Psoas muscle (tissue), 8 donors: ENCODE results near the gene FNDC4. TPM values are rescaled to one million over a fixed set of nuclear protein-coding genes. Genes with fewer than 3 reads are reported as not detected.
A peak's percentile ranks its signal among the peaks of the same experiment; 100 is the strongest.
"Not testable (repeated sequence)": the region's sequence is repeated elsewhere in the genome, so short reads cannot be mapped to it uniquely, and the experiment has no call there.

ENCODE experiments used
- ATAC-seq, 4 donors: fragments of 200-7000 bp; cut with Tn5 transposase; one replicate each; pipeline ENCODE4 v1.9.1; 2020; ENCODE audit warnings: moderate library complexity in 3 of 4, mild to moderate bottlenecking in 2 of 4
- DNase-seq, 2 donors: peaks; one replicate each; pipeline ENCODE4 v3.0.0-alpha.2; 2020
- H3K27ac ChIP-seq: fragments of 200-600 bp; one replicate; pipeline ENCODE4 v1.8.0; 2022
- H3K27me3 ChIP-seq, 3 donors: fragments of 200-600 bp in 1 of 3; one replicate each; pipeline versions ENCODE4 v1.6.1 to v1.8.0; 2013 to 2022; ENCODE audit warnings: low read length in 2 of 3, mild to moderate bottlenecking in 2 of 3, moderate library complexity in 1 of 3; ENCODE audit not compliant: insufficient read depth in 3 of 3
- H3K36me3 ChIP-seq, 2 donors: fragments of 200-600 bp in 1 of 2; one replicate each; pipeline versions ENCODE4 v1.6.1 to v1.8.0; 2013 to 2022; ENCODE audit warnings: low read depth in 1 of 2, mild to moderate bottlenecking in 1 of 2, moderate library complexity in 1 of 2; ENCODE audit not compliant: insufficient read depth in 1 of 2
- H3K4me1 ChIP-seq: fragments of 200-600 bp; one replicate; pipeline ENCODE4 v1.8.0; 2022
- H3K4me3 ChIP-seq: fragments of 200-600 bp; one replicate; pipeline ENCODE4 v1.8.0; 2022; ENCODE audit warnings: mild to moderate bottlenecking
- H3K9me3 ChIP-seq: fragments of 200-600 bp; one replicate; pipeline ENCODE4 v1.8.0; 2022
- WGBS, 3 donors: extraction: QIAGEN DNeasy Blood & Tissue Kit; methylation state at CpG; one replicate each; pipeline versions ENCODE4 v1.1.6 to v1.1.7; 2013; 5-methylcytosine and 5-hydroxymethylcytosine counted together
- intact Hi-C, 2 donors: fragments of 100-400 bp; cut with DNase I; formaldehyde crosslinking; loops; one replicate each; pipeline versions ENCODE4 v1.11.0 to v1.14.2; 2022
- long read RNA-seq, 2 donors: library from polyadenylated mRNA; unstranded; transcript quantifications; one replicate each; pipeline ENCODE4 v2.0.0, GENCODE V29; 2021
- polyA plus RNA-seq, 3 donors: library from polyadenylated mRNA; stranded (reverse); fragments of 200-250 nt; gene quantifications; one replicate each; pipeline ENCODE4 v1.2.3, GENCODE V29; 2013
- total RNA-seq, 4 donors: library from RNA; stranded (reverse); fragmentation: NEBNext Ultra II Directional in 2 of 4; extraction: Animal tissue kit (Norgen Biotek cat#: 25700) in 2 of 4; gene quantifications; one replicate each; pipeline versions ENCODE4 v1.2.1 to v1.2.4, GENCODE V29; 2021 to 2023
- TF ChIP-seq, protein P1 (sequence below): fragments of 200-600 bp; IDR thresholded peaks from one replicate; pipeline ENCODE4 v1.8.0; 2022; ENCODE audit warnings: antibody characterized with exemption
- donor health status: healthy with polysubstance abuse.
- donor health status: DM: no; HTN: no; CAD: no; lungs with moderate emphysema.
- donor health status: Bipolar disorder and iron deficiency.
- donor health status: healthy.
- donor health status: DM: yes; HTN: yes; CAD: no.
- donor health status: DM: no; HTN: no; CAD: no.
- donor health status: DM: no; HTN: no; CAD: no.
- donor health status: DM: yes; HTN: yes; CAD: no.

FNDC4 gene, protein sequence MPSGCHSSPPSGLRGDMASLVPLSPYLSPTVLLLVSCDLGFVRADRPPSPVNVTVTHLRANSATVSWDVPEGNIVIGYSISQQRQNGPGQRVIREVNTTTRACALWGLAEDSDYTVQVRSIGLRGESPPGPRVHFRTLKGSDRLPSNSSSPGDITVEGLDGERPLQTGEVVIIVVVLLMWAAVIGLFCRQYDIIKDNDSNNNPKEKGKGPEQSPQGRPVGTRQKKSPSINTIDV
- total RNA-seq, result 10 to 100 TPM in 1 of 4 donors, 1 to 10 TPM in 3; 1.9 to 38.1 (median 3.0) TPM
- 10 to 100 TPM in 2 of 3 donors, 1 to 10 TPM in 1; 1.7 to 23.2 (median 10.9) TPM for polyA plus RNA-seq
- long read RNA-seq, donor 1, partial matches to known transcripts, result 0 of 3 reads
- long read RNA-seq, donor 1, other reads (novel, unspliced or antisense), result 0 of 3 reads
- long read RNA-seq, donor 2, partial matches to known transcripts, result 3 of 8 reads
- long read RNA-seq, donor 2, other reads (novel, unspliced or antisense), result 2 of 8 reads

DNA sequence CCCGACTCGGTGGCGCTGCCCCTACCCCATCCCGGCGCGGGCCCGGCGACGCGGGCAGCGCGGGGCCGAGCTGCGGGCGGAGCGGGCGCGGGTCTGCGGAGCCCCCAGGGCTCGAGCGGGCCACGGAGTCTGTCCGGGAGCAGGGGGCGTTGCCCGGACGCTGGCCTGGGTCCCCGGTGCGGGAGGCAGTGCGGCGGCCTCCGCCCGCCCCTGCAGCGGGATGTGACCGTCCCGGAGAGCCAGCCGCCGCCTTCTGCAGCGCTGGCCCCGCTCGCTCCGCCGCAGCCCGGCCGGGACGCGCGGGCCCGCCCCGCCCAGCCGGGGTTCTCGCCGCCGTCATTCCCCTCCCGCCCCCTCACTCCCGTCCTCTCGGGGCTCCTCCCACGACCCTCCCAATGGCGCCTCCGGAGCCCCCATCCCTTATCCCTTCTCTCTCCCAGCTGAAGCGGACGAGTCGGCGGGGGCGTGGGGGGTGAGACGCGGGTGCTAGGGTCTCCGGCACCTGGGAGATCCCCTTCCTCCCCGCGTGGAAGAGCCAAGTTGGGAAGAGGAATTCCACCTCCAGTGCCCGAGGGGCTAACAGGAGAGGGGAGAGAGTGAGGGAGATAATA lies at the start of gene FNDC4:
TSS of gene FNDC4 (minus strand) at position 257 of the 611 bp plus-strand sequence. CDS start 521 bp downstream, outside the sequence.
- TF ChIP-seq, protein P1, sequence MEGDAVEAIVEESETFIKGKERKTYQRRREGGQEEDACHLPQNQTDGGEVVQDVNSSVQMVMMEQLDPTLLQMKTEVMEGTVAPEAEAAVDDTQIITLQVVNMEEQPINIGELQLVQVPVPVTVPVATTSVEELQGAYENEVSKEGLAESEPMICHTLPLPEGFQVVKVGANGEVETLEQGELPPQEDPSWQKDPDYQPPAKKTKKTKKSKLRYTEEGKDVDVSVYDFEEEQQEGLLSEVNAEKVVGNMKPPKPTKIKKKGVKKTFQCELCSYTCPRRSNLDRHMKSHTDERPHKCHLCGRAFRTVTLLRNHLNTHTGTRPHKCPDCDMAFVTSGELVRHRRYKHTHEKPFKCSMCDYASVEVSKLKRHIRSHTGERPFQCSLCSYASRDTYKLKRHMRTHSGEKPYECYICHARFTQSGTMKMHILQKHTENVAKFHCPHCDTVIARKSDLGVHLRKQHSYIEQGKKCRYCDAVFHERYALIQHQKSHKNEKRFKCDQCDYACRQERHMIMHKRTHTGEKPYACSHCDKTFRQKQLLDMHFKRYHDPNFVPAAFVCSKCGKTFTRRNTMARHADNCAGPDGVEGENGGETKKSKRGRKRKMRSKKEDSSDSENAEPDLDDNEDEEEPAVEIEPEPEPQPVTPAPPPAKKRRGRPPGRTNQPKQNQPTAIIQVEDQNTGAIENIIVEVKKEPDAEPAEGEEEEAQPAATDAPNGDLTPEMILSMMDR, result no peak
- Histone ChIP-seq H3K4me1 (peaks cover 7% of the 10 kb centered on the region), H3K4me3 (peak within 1 kb of the TSS; percentile 70), H3K27me3 (peaks cover 0 to 37% (median 7%) of the 10 kb centered on the region in 3 donors), H3K36me3 (no peaks in the 10 kb centered on the region), H3K9me3 (no peaks in the 10 kb centered on the region), H3K27ac (no peak within 1 kb of the TSS)
- intact Hi-C loops, result loop anchor here (5.0 to 10.0 kb wide), 2 partner anchors 130 to 132 kb away; partner anchors contain the start of genes CCDC121 (in 2 of the 2) and GPN1 (in 2 of the 2)
- WGBS, 3 donors, result 0 to 1% (median 0%) methylated on average over 25 to 70 of the region's 70 CpGs
- ATAC-seq (peak; percentile 18 to 52 (median 42)), DNase-seq (peak; percentile 43 to 54)

DNA sequence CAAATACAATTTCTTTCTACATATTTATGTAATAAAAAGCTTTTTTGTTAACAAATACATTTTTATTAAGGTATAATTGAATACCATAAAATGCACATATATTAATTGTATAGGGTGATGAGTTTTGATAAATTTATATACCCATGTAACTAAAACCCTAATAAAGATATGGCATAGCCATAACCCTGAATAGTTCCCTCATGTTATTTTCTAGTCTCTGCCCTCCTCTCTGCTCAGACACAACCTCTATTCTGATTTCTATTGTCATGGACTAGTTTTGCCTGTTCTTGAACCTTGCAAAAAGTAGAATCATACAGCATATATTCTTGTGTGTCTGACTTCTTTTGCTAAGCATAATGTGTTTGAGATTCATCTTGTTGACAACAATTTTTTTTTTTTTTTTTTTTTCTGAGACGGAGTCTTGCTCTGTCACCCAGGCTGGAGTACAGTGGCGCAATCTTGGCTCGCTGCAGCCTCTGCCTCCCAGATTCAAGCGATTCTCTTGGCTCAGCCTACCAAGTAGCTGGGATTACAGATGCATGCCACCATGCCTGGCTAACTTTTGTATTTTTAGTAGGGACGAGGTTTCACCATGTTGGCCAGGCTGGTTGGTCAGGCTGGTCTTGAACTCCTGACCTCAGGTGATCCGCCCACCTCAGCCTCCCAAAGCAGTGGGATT lies 49.3 kb upstream of the FNDC4 start:
- Histone ChIP-seq H3K4me1 (no peaks in the 10 kb centered on the region), H3K27ac (no peak overlapping the region), H3K4me3 (no peak overlapping the region), H3K27me3 (no peaks in the 10 kb centered on the region), H3K36me3 (no peaks in the 10 kb centered on the region), H3K9me3 (no peaks in the 10 kb centered on the region)
- peak; percentile 23 to 64 for DNase-seq
- intact Hi-C loops, result no loop called here
- TF ChIP-seq, protein P1, result no peak
- peak; percentile 66 to 91 (median 86) for ATAC-seq
- 35 to 55% (median 45%) methylated on average over 5 to 6 of the region's 6 CpGs for WGBS, 3 donors

DNA sequence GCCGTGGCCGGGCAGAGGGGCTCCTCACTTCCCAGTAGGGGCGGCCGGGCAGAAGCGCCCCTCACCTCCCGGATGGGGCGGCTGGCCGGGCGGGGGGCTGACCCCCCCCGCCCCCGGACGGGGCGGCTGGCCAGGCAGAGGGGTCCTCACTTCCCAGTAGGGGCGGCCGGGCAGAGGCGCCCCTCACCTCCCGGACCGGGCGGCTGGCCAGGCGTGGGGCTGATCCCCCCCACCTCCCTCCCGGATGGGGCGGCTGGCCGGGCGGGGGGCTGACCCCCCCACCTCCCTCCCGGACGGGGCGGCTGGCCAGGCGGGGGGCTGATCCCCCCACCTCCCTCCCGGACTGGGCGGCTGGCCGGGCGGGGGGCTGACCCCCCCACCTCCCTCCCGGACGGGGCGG lies 44.6 kb upstream of the FNDC4 start:
- ATAC-seq, H3K36me3 ChIP-seq, H3K27ac ChIP-seq, DNase-seq, intact Hi-C loops, H3K9me3 ChIP-seq, H3K4me1 ChIP-seq, H3K4me3 ChIP-seq, H3K27me3 ChIP-seq: not testable (repeated sequence)
- WGBS, 3 donors, result 88 to 97% (median 92%) methylated on average over 5 to 27 of the region's 35 CpGs

DNA sequence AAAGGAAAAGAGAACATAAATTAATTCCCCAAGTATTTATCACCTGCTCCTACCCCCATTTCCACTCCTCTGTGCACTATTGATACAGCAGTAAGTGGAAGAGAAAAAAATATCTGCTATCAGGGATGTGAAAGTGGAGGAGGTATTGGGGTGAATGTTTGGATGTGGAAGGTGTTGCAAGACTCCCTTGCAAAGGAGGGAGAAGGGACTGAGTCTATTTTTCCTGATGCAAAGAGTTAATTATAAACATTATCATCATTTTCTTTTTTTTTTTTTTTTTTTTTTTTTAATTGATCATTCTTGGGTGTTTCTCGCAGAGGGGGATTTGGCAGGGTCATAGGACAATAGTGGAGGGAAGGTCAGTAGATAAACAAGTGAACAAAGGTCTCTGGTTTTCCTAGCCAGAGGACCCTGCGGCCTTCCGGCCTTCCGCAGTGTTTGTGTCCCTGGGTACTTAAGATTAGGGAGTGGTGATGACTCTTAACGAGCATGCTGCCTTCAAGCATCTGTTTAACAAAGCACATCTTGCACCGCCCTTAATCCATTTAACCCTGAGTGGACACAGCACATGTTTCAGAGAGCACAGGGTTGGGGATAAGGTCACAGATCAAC lies 43.9 kb upstream of the FNDC4 start:
- DNase-seq, H3K4me1 ChIP-seq, ATAC-seq, H3K4me3 ChIP-seq, intact Hi-C loops, H3K27me3 ChIP-seq, H3K9me3 ChIP-seq, H3K27ac ChIP-seq, H3K36me3 ChIP-seq: not testable (repeated sequence)
- WGBS, 3 donors, result 60 to 90% (median 62%) methylated on average over 3 to 4 of the region's 6 CpGs

DNA sequence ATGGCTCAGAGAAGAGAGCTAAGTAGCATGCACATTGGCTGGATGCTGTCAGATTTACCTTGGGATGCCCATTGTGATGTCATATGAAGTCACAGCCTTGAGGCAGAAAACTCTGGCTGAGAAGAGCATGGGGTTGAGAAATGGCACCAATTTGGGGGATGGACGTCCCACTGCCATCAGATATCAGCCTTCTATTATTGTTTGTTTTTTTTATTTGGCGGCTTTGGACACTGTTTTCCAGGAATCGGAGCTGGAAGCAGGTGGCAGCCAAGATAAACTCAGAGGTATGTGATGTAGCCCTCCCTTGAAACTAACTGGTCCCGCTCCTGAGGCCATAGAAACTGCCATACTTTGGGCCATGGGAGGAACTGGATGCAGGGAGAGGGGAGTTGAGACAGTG lies 42.3 kb upstream of the FNDC4 start:
- ATAC-seq, result no peak

More for the DNA sequence above, 42.3 kb upstream of the FNDC4 start:
- TF ChIP-seq, protein P1, result no peak
- intact Hi-C loops, result no loop called here
- DNase-seq, result no peak
- H3K4me3 ChIP-seq, result no peak overlapping the region
- no peak overlapping the region for H3K27ac ChIP-seq
- 59 to 63% (median 59%) methylated on average over 4 of the region's 4 CpGs for WGBS, 3 donors
- no peaks in the 10 kb centered on the region for H3K9me3 ChIP-seq
- no peaks in the 10 kb centered on the region for H3K36me3 ChIP-seq
- no peaks in the 10 kb centered on the region for H3K4me1 ChIP-seq
- H3K27me3 ChIP-seq, result peaks cover 0 to 5% (median 0%) of the 10 kb centered on the region in 3 donors
